Naive thymus-derived CD8-positive, alpha-beta T cell (primary cell): Measurements from ENCODE around the gene S100A6. TPM values are rescaled to one million over a fixed set of nuclear protein-coding genes. Genes with fewer than 3 reads are reported as not detected.
"Not testable (repeated sequence)": the region's sequence is repeated elsewhere in the genome, so short reads cannot be mapped to it uniquely, and the experiment has no call there.

Source experiments
- ATAC-seq, 2 donors: fragments of 150-1000 bp; cut with Tn5 transposase in 1 of 2; sonication (Bioruptor Pico), chemical (Tn5 transposase) in 1 of 2; 1 replicate in 1 of 2; 2 replicates in 1 of 2; pipeline ENCODE4 v1.10.0; 2021; ENCODE audit warnings: mild to moderate bottlenecking in 2 of 2, moderate library complexity in 2 of 2
- POLR2A ChIA-PET: fragments of 350-600 bp; sonication (Branson Sonifier 250); formaldehyde crosslinking; loops from one replicate; lab custom pipeline; 2021; ENCODE audit warnings: antibody characterized with exemption; lab: Charles Lee
- DNase-seq, 10 donors: peaks; one replicate each; pipeline versions ENCODE4 v3.0.0 to v3.0.0-alpha.2; 2020 to 2022
- H3K27ac Mint-ChIP-seq, 10 donors: one replicate each; pipeline ENCODE4 v1.8.0; 2020 to 2022; ENCODE audit warnings: mild to moderate bottlenecking in 10 of 10, mixed read lengths in 10 of 10, moderate library complexity in 4 of 10, inconsistent platforms in 1 of 10
- H3K27me3 Mint-ChIP-seq, 5 donors: one replicate each; pipeline ENCODE4 v1.8.0; 2021 to 2022; ENCODE audit warnings: mixed read lengths in 5 of 5
- H3K36me3 Mint-ChIP-seq, 3 donors: one replicate each; pipeline ENCODE4 v1.8.0; 2020 to 2022; ENCODE audit warnings: mixed read lengths in 3 of 3, mild to moderate bottlenecking in 2 of 3, inconsistent platforms in 1 of 3
- H3K4me1 Mint-ChIP-seq, 4 donors: one replicate each; pipeline ENCODE4 v1.8.0; 2021 to 2022; ENCODE audit warnings: mixed read lengths in 4 of 4
- H3K4me3 Mint-ChIP-seq, 10 donors: one replicate each; pipeline ENCODE4 v1.8.0; 2020 to 2022; ENCODE audit warnings: mild to moderate bottlenecking in 10 of 10, mixed read lengths in 10 of 10, moderate library complexity in 6 of 10, inconsistent platforms in 1 of 10
- H3K9me3 Mint-ChIP-seq, 9 donors: one replicate each; pipeline ENCODE4 v1.8.0; 2020 to 2022; ENCODE audit warnings: mixed read lengths in 9 of 9, mild to moderate bottlenecking in 3 of 9, inconsistent platforms in 1 of 9, moderate library complexity in 1 of 9
- polyA plus RNA-seq, 3 donors: library from polyadenylated mRNA; unstranded; fragments of 300-500 nt; fragmentation: Illumina TruSeq; gene quantifications; one replicate each; pipeline ENCODE4 v1.2.3, GENCODE V29; 2021
- total RNA-seq, 8 experiments: library from RNA in 2 of 8; stranded (reverse) in 2 of 8; gene quantifications; one replicate each; pipeline ENCODE4 v1.2.3 and lab custom pipeline; 2021 to 2026

The S100A6 gene
- total and polyA plus RNA-seq, 5 experiments from 2014 or later: 223 to 707 (median 443) TPM

DNA sequence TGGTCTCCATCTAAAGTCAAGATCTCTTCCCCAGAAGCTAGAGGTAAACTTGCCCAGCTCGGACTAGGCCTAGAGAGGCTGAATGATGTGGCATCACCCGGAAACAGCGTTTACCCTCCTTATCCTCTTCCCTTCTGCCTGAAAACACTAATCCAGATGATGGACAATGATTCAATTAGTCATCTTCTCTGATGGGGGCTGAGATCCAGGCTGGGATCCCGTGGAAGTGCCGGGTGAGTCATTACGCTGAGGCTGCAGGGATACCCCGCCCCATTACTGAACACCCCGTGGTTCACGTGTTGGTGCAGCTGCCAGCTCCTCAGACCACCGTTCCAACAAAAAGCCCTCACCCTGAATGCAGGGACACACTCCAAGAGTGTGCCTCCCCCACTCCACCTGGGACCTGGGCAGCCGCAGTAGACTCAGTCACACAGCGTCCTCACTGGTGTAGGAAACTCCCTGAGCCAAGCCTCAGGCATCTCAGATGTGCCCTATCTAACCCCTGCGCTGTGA is 2.0 kb downstream of the S100A6 start:
- DNase-seq (no peak), ATAC-seq (no peak)
- Mint-ChIP-seq H3K27ac (peak overlapping the region; percentile 84 to 98 (median 94)), H3K27me3 (no peaks in the 10 kb centered on the region), H3K36me3 (peaks cover 0 to 16% (median 0%) of the 10 kb centered on the region in 3 donors), H3K9me3 (no peaks in the 10 kb centered on the region), H3K4me1 (peaks cover 35 to 73% (median 61%) of the 10 kb centered on the region in 4 donors), H3K4me3 (peak overlapping the region; percentile 66 to 97 (median 92))
- POLR2A ChIA-PET: interaction anchor here (0.9 to 7.6 kb wide), 10 partner anchors 7 to 100 kb away, joined by 6 to 340 read pairs (median 14); partner anchors contain the start of genes CHTOP, S100A2, S100A3 and S100A4

DNA sequence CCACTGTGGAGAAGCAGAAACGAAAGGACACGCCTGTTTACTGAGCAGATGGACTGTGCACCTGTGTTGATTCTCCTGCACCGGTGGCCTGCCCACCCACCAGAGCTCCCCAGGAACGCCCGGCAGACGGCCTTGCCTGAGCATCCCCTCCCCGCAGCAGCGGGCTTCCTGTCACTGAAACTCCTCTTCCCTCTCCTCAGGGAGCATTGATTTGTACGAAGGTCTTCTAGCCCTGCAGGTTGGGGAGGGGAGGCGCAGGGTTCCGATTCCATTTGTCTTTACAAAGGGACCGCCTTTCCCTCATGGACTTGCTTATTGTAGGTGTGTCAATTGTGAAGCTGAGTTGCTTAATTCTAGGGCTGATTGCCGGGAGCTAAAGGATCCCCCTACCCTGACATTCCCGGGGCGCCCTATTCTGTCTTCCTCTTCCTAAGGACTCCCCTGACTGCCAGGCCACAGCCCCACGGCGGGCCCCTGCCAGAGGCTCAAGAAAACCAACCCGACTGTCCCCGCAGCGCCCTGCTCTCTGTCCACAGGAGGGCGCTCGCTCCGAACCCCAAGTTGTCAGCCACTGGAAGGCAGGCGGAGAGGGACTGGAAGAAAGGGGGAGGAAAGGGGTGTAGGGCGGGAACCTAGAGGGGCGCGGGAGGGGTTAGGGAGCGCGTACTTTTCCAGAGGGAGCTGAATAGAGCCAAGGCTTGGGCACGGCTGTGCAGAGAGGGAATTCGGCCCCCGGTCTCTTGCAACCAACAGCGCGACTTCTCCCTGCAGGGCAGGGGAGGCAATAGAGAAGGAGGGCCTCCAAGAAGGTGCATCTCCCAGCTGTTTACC is 2.8 kb downstream of the S100A6 start:
- POLR2A ChIA-PET: interaction anchor here (0.7 to 7.6 kb wide), 16 partner anchors 8 to 418 kb away, joined by 3 to 340 read pairs (median 8); partner anchors contain the start of genes CHTOP, ILF2, S100A2 and S100A3
- Mint-ChIP-seq H3K4me3 (peak overlapping the region; percentile 66 to 97 (median 92)), H3K4me1 (peaks cover 35 to 68% (median 59%) of the 10 kb centered on the region in 4 donors), H3K9me3 (no peaks in the 10 kb centered on the region), H3K27ac (peak overlapping the region; percentile 84 to 98 (median 94)), H3K36me3 (peaks cover 0 to 16% (median 0%) of the 10 kb centered on the region in 3 donors), H3K27me3 (no peaks in the 10 kb centered on the region)
- DNase-seq (peak; percentile 65 to 85 (median 72)), ATAC-seq (peak; percentile 12 to 30)

DNA sequence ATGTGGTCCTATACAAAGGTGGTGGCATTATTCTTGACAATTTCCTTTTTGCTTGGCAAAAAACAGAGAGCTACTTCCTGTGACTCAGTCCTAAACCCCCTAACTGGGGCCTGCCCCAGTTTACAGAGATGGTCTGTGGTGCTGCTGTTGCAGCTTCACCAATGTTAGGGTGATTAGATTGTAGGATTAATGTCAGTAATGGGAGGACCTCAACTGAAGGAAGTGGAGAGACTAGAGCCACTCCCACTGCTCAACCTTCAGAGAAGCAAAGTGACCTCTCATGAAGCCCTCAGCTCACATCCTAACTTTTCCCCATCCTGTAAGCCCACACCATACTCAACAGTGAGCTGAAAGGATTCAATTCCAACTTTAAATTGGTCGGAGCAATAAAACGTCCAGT is 3.6 kb downstream of the S100A6 start:
- peak in 3 of 10 donors; percentile 15 to 33 (median 33) for DNase-seq
- POLR2A ChIA-PET: interaction anchor here (0.6 to 7.6 kb wide), 14 partner anchors 9 to 243 kb away, joined by 3 to 340 read pairs (median 8); partner anchors contain the start of genes CHTOP, ILF2, S100A2 and S100A3
- peak; percentile 15 to 24 for ATAC-seq
- peak overlapping the region; percentile 66 to 97 (median 92) for H3K4me3 Mint-ChIP-seq
- peaks cover 35 to 61% (median 56%) of the 10 kb centered on the region in 4 donors for H3K4me1 Mint-ChIP-seq
- no peaks in the 10 kb centered on the region for H3K27me3 Mint-ChIP-seq
- H3K9me3 Mint-ChIP-seq: no peaks in the 10 kb centered on the region
- peaks cover 0 to 16% (median 0%) of the 10 kb centered on the region in 3 donors for H3K36me3 Mint-ChIP-seq
- peak overlapping the region; percentile 84 to 98 (median 94) for H3K27ac Mint-ChIP-seq

DNA sequence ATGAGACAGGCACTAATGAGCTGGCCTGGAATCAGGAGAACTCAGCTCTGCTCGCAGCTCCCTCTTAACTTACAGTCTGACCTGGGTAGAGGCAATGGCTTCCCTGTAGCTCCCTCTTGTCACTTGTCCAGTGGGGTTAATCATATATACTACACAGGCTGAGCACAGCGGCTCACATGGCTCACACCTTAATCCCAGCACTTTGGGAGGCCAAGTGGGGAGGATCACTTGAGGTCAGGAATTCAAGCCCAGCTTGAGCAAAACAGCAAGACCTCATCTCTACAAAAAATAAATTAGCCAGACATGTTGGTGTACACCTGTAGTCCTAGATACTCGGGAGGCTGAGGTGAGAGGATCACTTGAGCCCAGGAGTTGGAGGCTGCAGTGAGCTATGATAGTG is 4.2 kb downstream of the S100A6 start:
- peak overlapping the region in 1 of 10 donors; percentile 92 for H3K4me3 Mint-ChIP-seq
- H3K9me3 Mint-ChIP-seq: no peaks in the 10 kb centered on the region
- no peak for DNase-seq

DNA sequence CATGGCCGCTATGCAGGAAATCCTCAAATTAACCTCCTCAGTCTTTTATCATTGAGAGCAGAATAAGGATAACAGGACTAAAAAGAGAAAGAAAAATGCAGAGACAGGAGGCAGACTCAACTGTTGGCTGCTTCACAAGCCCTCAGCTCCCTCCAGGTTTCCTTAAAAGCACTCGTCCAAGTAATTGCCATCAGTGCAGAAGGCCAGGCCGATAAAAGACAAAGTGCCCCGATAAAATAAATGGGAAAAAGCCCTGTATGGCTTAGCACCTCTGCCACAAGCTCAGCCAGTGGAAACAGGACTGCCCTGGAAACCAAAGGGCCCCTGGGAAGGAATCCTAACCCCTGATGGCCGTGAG is 8.1 kb downstream of the S100A6 start:
- Mint-ChIP-seq H3K27ac (no peak overlapping the region), H3K4me3 (no peak overlapping the region), H3K9me3 (no peaks in the 10 kb centered on the region), H3K27me3 (no peaks in the 10 kb centered on the region), H3K36me3 (no peaks in the 10 kb centered on the region), H3K4me1 (peaks cover 15 to 25% (median 20%) of the 10 kb centered on the region in 4 donors)
- no peak for DNase-seq
- no peak for ATAC-seq
- POLR2A ChIA-PET: interaction anchor here (0.9 to 1.6 kb wide), 2 partner anchors 8 to 17 kb away, joined by 3 to 6 read pairs; partner anchors contain the start of gene S100A6

More for the DNA sequence above, 4.2 kb downstream of the S100A6 start:
- H3K36me3 Mint-ChIP-seq: peaks cover 0 to 16% (median 0%) of the 10 kb centered on the region in 3 donors
- peak overlapping the region; percentile 71 to 98 (median 89) for H3K27ac Mint-ChIP-seq
- ATAC-seq: no peak
- H3K27me3 Mint-ChIP-seq: no peaks in the 10 kb centered on the region
- H3K4me1 Mint-ChIP-seq: peaks cover 33 to 56% (median 52%) of the 10 kb centered on the region in 4 donors
- POLR2A ChIA-PET: interaction anchor here (1.0 to 7.6 kb wide), 11 partner anchors 9 to 244 kb away, joined by 4 to 340 read pairs (median 13); partner anchors contain the start of genes CHTOP, S100A2, S100A3 and S100A4

DNA sequence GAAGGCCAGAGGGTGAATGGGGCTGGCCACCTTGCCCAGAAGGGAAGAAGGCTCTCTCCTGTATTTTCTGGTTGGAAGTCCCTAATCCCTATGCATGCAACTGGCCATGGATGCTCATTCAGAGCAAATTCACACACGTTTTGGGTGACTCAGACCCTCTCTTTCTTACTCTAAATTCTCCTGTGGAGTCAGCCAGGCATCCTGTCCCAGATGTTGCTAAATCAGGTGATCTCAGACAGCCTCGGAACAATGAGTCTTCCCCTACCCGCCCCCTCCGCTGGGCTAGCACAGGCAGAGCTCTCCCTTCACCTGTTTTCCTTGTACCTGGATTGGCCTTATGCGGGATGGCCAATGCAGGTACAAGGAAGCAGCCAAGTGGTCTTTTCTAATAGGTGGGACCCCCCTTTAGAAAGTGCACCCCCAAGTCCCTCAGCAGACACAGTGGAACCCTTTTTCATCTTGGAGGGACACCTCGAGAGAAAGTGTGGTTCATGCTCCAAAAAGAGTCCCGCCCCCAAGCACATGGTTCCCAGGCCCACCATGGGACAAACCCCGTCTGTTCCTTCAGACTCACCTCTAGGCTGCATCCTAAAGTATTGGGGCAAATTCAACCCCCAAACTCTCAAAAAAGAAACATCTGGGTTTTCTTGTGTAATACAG is 8.6 kb downstream of the S100A6 start:
- DNase-seq (no peak), ATAC-seq (no peak)
- Mint-ChIP-seq H3K4me1 (peaks cover 12 to 25% (median 20%) of the 10 kb centered on the region in 4 donors), H3K9me3 (no peaks in the 10 kb centered on the region), H3K27ac (peak overlapping the region in 4 of 10 donors; percentile 13 to 28 (median 22)), H3K4me3 (no peak overlapping the region), H3K27me3 (no peaks in the 10 kb centered on the region), H3K36me3 (no peaks in the 10 kb centered on the region)
- POLR2A ChIA-PET: interaction anchor here (0.9 to 1.6 kb wide), 2 partner anchors 8 to 17 kb away, joined by 3 to 6 read pairs; partner anchors contain the start of gene S100A6

DNA sequence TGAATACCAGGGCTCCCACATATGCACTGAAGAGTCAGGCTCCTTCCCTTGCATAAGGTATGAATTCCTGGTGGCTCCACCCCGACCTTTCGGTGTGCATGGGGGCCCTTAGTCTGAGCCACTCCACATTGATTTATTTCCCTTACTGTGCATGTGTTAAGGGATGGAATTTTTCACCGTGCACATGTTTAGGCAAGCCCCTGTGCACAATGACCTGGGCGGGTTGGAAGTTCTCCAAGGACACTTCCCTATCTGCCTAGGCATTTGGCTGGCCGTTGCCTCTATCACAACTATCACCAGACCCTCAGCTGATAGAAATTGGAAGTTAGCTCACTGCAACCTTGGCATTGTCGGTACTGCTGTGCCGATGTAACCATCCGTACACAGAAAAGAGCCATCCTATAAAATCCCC is 9.7 kb downstream of the S100A6 start:
- POLR2A ChIA-PET: interaction anchor here (1.2 kb wide), 1 partner anchor 9 kb away, joined by 6 read pairs; the partner anchor contains the start of gene S100A6
- Mint-ChIP-seq H3K9me3 (no peaks in the 10 kb centered on the region), H3K27me3 (no peaks in the 10 kb centered on the region), H3K36me3 (no peaks in the 10 kb centered on the region), H3K4me3 (no peak overlapping the region), H3K27ac (peak overlapping the region in 1 of 10 donors; percentile 5), H3K4me1 (peaks cover 10 to 17% (median 12%) of the 10 kb centered on the region in 4 donors)
- DNase-seq (no peak), ATAC-seq (no peak)

DNA sequence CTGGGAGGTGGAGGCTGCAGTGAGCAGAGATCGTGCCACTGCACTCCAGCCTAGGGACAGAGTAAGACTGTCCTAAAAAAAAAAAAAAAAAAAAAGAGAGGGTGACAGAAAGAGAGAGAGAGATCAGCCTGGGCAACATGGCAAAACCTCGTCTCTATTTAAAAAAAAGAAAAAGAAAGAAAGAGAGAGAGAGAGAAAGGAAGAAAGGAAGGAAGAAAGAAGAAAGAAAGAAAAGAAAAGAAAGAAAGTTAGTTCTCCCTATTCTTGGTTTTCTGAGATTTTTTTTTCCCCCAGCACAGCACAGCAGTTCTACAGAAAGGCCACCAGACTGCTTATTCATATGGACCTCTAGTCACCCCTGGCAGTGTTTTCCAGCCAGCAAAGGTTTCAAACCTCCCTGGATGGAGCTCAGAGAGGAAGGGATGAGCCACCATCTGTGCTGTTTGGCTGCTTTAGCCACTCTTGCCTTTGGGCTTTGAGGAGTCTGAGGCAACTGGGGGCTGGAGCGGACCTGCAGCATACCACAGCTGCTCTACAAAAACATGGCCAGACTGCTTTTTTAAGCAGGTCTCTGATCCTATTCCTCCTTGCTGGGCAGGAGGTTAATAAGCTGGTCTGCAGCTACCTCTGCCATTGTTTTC is 10.6 kb downstream of the S100A6 start:
- POLR2A ChIA-PET: interaction anchor here (0.7 to 1.2 kb wide), 4 partner anchors 8 to 13 kb away, joined by 3 to 6 read pairs (median 6); partner anchors contain the start of gene S100A6

DNA sequence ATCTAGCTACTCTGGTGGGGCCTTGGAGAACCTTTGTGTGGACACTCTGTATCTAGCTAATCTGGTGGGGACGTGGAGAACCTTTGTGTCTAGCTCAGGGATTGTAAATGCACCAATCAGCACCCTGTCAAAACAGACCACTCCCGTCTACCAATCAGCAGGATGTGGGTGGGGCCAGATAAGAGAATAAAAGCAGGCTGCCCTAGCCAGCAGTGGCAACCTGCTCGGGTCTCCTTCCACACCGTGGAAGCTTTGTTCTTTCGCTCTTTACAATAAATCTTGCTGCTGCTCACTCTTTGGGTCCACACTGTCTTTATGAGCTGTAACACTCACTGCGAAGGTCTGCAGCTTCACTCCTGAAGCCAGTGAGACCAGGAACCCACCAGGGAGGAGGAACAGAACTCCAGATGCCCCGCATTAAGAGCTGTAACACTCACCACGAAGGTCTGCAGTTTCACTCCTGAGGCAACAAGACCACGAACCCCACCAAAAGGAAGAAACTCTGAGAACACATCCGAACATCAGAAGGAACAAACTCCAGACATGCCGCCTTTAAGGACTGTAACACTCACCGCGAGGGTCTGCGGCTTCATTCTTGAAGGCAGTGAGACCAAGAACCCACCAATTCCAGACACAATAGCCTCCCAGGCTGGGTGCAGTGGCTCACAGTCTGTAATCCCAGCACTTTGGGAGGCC is 13.3 kb downstream of the S100A6 start:
- not testable (repeated sequence) for ATAC-seq, H3K9me3 Mint-ChIP-seq, H3K36me3 Mint-ChIP-seq, DNase-seq, H3K27me3 Mint-ChIP-seq
- Mint-ChIP-seq H3K4me1 (peaks cover 10 to 16% (median 12%) of the 10 kb centered on the region in 4 donors), H3K4me3 (peak overlapping the region; percentile 47 to 85 (median 73)), H3K27ac (peak overlapping the region in 9 of 10 donors; percentile 58 to 93 (median 80))
- POLR2A ChIA-PET: interaction anchor here (0.8 to 1.1 kb wide), 3 partner anchors 10 to 468 kb away, joined by 4 to 5 read pairs (median 4); partner anchors contain the start of genes RPS27 and S100A4

More for the DNA sequence above, 10.6 kb downstream of the S100A6 start:
- Mint-ChIP-seq H3K9me3 (no peaks in the 10 kb centered on the region), H3K27me3 (no peaks in the 10 kb centered on the region), H3K36me3 (no peaks in the 10 kb centered on the region), H3K4me3 (no peak overlapping the region), H3K27ac (peak overlapping the region in 2 of 10 donors; percentile 6 to 25), H3K4me1 (peaks cover 8 to 15% (median 11%) of the 10 kb centered on the region in 4 donors)
- ATAC-seq (no peak), DNase-seq (no peak)

DNA sequence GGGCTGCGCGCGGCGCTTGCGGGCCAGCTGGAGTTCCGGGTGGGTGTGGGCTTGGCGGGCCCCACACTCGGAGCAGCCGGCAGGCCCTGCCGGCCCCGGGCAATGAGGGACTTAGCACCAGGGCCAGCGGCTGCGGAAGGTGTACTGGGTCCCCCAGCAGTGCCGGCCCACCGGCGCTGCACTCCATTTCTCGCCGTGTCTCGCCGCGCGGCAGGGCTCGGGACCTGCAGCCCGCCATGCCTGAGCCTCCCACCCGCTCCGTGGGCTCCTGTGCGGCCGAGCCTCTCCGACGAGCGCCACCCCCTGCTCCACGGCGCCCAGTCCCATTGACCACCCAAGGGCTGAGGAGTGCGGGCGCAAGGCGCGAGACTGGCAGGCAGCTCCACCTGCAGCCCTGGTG is 14.0 kb downstream of the S100A6 start:
- H3K36me3 Mint-ChIP-seq, DNase-seq, H3K27ac Mint-ChIP-seq, ATAC-seq, H3K27me3 Mint-ChIP-seq, H3K9me3 Mint-ChIP-seq: not testable (repeated sequence)
- peaks cover 10 to 16% (median 11%) of the 10 kb centered on the region in 4 donors for H3K4me1 Mint-ChIP-seq
- H3K4me3 Mint-ChIP-seq: peak overlapping the region in 1 of 10 donors; percentile 66
- POLR2A ChIA-PET: interaction anchor here (0.8 to 1.1 kb wide), 3 partner anchors 10 to 469 kb away, joined by 4 to 5 read pairs (median 4); partner anchors contain the start of genes RPS27 and S100A4
